ENCODE measurements around the gene RNF5.

RNF5 gene

DNA sequence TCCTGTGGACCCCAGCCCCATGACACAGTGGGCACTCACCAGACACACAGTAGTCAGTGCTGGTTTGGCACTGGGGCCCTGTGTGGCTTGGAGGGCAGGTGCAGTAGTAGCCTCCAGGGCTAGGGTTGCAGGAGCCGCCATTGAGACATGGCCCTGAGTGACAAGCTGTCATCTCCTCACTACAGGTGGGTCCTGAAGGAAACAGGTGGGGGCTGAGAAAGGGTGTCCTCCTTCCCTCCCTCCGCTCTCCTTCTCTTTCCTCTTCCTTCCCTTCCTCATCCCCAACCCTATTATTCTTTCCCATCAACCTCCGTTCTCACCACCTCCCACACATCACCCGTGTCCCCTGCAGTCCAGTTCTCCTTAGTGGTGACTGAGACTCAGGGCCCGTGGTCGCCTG, 35.4 kb downstream of the RNF5 start:
- TF ChIP-seq CTCF (IDR thresholded peaks at IDR 0.05; ENCODE audit: insufficient read depth, low read depth, low read length, missing control alignments): no peak
- no peak overlapping the region for H3K4me3 ChIP-seq (ENCODE audit: low read length)
- no peak for DNase-seq (ENCODE audit: low read depth)

DNA sequence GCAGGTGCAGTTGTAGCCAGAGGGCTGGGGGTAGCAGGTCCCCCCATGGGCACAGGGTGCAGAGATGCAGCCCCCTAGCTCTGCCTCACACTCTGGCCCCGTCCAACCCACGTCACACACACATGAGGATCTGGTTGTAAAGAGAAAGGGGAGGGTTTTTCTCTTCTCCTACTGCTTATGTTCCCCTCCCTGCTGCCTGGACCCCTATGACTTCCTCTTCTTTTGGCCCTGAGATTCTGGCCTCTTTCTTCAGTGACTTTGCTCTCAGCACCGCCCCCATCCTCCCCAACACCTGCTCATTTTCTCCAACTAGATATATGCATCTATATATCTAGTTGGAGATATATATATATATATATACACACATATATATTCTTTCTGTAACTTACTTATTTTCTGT, 35.9 kb downstream of the RNF5 start:
- no peak for DNase-seq (ENCODE audit: low read depth)
- no peak for TF ChIP-seq CTCF (IDR thresholded peaks at IDR 0.05; ENCODE audit: insufficient read depth, low read depth, low read length, missing control alignments)
- H3K4me3 ChIP-seq (ENCODE audit: low read length): no peak overlapping the region

DNA sequence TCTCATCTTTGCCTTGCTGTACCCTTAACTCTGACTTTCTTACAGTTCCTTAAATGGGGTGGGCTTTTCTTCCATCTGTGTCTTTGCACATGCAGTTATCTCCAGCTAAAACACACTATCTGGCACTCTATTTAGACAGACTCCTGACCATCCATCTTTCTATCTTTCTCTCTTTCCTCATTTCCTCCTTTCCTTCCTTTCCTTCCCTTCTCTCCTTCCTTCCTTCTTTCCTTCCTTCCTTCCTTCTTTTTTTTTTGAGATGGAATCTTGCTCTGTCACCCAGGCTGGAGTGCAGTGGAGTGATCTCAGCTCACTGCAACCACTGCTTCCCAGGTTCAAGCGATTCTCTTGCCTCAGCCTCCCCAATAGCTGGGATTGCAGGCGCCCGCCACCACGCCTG, 37.4 kb downstream of the RNF5 start:
- no peak for TF ChIP-seq CTCF (IDR thresholded peaks at IDR 0.05; ENCODE audit: insufficient read depth, low read depth, low read length, missing control alignments)
- no peak overlapping the region for H3K4me3 ChIP-seq (ENCODE audit: low read length)
- no peak for DNase-seq (ENCODE audit: low read depth)

DNA sequence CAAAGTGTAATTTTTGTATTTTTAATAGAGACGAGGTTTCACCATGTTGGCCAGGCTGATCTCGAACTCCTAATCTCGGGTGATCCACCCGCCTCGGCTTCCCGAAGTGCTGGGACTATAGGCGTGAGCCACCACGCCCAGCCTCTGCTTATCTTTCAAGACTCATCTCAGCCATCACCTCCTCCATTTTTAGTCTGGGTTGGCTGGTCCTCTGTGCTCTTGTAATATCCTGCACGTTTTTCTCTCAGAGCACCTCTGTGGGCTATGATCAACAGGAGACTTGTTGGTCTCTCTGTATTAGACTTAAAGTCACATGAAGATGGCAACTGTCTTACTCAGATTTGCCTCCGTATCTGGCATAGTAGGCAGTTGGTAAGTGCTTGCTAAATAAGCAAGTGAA, 38.1 kb downstream of the RNF5 start:
- TF ChIP-seq CTCF (IDR thresholded peaks at IDR 0.05; ENCODE audit: insufficient read depth, low read depth, low read length, missing control alignments): no peak
- DNase-seq (ENCODE audit: low read depth): no peak
- H3K4me3 ChIP-seq (ENCODE audit: low read length): no peak overlapping the region

DNA sequence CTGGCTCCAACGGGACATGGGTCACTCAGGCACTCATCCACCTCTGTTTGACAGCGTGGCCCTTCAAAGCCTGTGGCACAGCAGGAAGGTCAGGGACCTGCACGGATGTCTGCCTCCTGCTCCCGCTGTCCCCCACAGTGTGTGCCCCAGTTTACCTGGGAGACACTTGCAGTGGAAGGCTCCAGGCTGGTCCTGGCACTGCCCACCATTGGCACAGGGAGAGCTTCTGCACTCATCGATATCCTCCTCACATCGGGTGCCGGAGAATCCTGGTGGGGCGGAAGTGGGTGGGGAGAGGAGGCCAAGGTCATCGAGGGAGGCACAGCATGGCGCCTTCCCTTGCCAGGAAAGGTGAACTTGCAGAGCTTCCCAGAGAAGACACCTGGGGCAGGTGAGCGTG, 38.8 kb downstream of the RNF5 start:
- TF ChIP-seq CTCF (IDR thresholded peaks at IDR 0.05; ENCODE audit: insufficient read depth, low read depth, low read length, missing control alignments): no peak
- no peak for DNase-seq (ENCODE audit: low read depth)
- no peak overlapping the region for H3K4me3 ChIP-seq (ENCODE audit: low read length)

GRCh38 chr6:32218167-32218566, 40.0 kb downstream of the RNF5 start:
- DNase-seq (ENCODE audit: low read depth): no peak
- H3K4me3 ChIP-seq (ENCODE audit: low read length): no peak overlapping the region
- no peak for TF ChIP-seq CTCF (IDR thresholded peaks at IDR 0.05; ENCODE audit: insufficient read depth, low read depth, low read length, missing control alignments)

DNA sequence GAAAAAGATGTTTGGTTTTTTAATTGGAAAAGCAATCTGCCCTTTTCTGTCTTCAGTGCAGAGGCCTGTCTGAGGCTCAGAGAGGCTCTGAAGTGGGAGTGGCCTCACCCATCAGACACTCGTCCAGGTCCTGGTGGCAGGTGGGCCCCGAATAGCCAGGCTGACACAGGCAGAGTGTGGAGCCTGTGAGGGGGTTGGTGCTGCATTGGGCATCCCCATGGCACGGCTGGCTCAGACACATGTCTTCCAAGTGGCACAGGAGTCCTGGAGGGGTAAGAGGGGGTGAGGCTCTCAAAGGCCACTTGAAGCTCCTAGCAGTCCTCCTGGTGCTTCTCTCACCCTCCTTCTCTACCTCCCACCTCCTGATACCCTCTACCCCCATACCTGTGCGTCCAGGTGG, 41.8 kb downstream of the RNF5 start:
- no peak for TF ChIP-seq CTCF (IDR thresholded peaks at IDR 0.05; ENCODE audit: insufficient read depth, low read depth, low read length, missing control alignments)
- no peak for DNase-seq (ENCODE audit: low read depth)
- no peak overlapping the region for H3K4me3 ChIP-seq (ENCODE audit: low read length)
